HG03558 (cell line): ENCODE results near the gene MEGF6.
"Not testable (repeated sequence)": the region's sequence is repeated elsewhere in the genome, so short reads cannot be mapped to it uniquely, and the experiment has no call there.

Experiments
- ATAC-seq: cut with Tn5 transposase; IDR thresholded peaks from one replicate; pipeline ENCODE4 v1.9.1; 2021; ENCODE audit warnings: moderate number of reproducible peaks; ENCODE audit not compliant: unreplicated experiment; ENCODE audit errors: extremely low read depth

The MEGF6 gene

DNA sequence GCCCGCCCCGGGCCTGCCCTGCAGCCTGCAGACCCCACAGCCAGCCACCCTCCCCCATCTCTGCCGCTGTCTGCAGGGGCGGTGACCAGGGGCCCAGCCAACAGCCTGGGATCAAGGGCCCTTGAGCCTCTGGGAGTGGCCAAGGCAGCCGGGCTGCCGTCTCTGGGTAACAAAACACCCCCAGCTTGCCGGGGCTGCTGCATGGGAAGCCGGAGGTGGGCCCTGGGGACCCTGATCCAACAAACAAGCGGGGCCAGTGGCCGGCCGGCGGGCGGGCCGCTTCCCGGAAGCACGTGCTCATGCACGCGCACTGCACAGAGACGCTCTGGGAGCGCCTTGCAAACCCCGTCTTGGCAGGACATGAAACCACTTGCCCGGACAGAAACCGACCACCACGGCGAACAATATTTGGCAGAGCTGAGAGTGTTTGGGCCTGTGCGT, 13.2 kb downstream of the MEGF6 start:
- no peak for ATAC-seq

DNA sequence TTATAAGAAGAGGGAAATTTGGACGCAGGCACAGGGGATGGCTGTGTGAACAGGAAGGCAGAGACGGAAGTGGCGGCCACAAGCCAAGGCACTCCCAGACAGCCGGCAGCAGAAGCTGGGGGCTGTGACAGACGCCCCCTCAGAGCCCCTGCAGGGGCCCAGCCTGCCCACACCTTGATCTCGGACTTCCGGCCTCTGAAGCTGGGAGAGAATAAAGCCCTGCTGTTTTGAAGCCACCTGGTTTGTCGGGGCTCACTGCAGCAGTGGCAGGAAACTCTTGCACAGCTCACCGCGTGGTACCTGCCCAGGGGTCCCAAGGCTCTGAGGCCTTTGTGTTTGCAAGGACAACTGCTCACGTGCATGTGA, 13.7 kb downstream of the MEGF6 start:
- no peak for ATAC-seq

DNA sequence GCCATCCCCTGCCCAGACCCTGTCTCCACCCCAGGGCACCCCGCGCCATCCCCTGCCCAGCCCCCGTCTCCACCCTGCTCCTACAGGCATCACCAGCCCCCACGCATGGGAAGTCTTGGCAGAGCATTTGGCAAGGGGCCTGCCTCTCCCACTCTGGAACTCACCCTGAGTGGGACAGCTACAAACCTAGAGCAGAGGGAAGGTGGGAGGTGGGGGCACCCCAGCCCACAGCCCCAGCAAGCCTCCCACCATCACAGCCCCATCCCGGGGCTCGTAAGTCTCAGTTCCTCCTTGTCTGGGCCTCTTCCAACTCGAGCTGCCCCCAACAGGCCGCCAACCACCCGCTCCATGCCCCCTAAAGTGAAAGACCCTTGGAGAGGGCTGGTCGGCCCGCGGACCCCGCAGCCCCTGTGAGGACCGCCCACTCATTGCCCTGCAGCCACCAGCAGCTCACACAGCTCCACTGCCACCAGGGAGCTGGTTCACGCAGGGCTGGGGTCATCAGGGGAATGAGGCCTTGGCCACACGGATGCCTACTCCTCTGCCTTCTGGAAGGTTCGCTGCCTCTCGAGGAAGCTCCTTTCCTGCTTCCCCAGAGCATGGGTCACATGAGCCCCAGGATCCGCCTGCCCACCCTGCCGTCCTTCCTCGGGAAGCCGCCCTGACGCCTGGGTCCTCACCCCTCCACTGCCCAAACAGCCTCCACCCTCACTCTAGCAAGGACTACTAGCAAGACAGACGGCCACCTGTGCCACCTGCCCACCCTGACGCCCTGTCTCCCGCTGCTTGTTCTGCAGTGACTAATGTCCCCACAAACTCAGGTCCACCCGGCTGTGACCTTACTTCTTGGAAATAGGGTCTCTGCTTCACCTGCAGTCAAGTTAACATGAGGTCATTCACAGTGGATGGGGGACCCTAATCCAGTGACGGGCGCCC, 14.4 kb downstream of the MEGF6 start:
- ATAC-seq: no peak

DNA sequence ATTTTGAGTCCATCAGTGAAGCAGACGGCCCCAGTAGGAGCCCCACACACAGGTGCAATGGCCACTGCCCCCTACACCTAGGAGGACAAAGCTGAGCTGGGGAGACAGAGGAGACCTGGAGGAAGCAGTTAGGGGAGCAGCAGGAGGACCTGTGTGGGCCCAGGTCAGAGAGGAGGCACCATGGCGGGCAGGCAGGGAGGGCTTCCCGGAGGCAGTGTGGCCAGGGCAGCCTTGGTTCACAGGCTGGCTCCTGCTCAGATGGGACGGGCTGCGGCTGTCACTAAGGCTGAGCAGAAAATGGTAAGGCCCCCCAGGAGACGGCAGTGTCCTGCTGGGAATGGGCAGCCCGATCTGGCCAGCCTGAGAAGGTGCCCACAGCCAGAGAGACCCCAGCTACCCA, 15.4 kb downstream of the MEGF6 start:
- no peak for ATAC-seq

DNA sequence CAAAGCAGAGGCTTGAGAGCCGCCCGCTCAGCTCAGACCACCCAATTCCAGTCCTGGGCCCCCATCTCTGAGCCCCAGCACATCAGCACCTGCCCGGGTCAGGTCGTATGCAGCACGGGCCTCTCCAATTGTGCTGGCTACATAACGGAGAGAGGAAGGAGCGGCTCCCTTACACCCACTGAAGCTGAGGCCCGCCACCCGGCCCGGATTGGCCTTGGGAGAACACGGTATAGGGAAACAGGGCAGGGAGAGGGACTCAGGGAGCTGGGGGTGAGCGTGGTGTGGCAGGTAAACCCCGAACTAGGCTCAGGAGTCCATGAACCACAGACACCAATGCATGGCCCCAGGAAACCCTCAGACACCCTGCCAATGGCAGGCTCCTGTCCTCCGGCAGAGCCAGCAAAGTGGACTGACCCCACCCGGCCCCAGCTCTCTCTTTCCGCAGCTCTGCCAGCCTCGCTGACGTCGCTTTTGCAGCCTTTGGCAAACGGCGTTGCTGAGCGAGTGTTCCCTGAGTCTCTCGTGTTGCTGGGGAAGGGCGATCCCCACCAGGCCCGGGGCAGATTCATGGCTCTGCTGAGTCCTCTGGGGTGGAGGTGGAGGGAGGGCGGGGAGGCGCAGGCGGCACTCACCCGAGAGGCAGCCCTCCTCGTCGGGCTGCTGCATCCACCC, 16.5 kb downstream of the MEGF6 start:
- ATAC-seq: no peak

DNA sequence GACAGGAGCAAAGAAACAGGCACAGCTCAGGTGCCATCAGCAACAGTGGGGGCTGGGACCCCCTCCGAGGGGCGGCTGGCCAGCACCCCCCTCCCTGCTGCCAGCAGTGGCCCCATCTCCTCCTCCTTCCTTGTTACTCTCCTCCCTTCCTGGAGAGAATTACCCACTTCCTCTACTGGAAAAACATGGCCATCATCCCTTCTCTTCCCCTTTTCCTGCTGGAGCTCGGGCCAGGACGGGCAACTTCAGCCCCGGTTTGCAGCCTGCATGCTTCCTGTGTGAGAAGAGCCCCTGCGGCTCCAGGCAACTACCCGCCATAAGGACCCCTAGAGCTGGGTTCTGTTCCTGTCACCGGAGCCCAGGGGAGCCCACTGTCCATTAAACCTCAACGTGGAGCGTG, 17.6 kb downstream of the MEGF6 start:
- ATAC-seq: no peak

DNA sequence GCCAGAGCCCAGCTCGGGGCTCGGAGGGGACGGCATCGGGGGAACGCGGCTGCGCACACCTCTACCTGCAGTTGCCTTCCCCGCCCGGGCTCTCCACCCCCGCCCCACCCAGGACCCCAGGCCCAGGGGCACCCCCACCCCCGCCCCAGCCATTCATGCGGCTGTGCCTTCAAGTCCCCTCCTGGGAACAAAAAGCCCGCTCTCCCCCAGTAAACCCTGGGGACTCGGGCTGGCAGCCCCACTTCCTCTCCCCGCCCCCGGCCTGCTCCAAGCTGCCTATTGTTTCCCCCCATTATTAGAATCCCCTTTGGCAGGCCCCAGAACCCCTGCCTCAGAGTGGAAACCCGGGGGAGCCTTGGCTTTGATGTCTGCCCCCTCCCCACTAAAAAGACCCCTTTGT, 18.0 kb downstream of the MEGF6 start:
- ATAC-seq: no peak

DNA sequence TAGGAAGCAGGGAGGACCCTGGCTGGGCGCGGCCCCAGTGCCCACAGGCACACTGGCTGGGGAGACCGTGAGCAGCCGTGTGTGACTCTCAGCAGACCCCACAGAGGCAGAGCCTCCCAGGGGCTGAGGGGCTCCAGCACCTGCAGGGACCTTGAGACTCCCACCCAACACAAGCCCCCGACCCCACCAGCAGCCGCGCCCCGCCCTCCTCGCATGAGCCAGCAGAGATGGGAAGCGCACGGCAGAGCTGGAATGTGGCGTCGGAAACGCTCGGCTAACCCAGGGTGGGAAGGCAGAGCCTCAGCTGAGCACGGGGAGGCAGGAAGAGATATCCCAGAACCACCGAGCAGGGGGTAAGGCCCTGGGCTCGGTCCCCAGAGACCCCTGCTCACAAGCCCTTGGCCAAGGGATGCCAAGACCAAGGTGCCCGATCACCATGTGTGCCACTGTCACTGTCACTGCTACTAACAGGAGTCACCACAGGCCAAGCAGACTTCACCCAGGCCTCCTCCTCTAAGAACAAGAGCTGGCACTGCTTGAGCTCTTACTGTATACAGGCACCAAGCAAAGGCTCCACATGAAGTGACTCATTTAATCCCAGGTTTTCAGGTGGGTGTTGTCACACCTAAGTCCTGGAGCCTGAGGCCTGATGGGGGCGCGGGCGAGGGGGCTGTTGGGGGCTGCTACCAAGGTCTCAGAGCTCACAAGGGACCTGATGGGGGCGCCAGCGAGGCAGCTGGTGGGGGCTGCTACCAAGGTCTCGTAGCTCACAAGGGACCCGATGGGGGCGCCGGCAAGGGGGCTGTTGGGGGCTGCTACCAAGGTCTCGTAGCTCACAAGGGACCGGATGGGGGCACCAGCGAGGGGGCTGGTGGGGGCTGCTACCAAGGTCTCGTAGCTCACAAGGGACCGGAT, 20.1 kb downstream of the MEGF6 start:
- no peak for ATAC-seq

DNA sequence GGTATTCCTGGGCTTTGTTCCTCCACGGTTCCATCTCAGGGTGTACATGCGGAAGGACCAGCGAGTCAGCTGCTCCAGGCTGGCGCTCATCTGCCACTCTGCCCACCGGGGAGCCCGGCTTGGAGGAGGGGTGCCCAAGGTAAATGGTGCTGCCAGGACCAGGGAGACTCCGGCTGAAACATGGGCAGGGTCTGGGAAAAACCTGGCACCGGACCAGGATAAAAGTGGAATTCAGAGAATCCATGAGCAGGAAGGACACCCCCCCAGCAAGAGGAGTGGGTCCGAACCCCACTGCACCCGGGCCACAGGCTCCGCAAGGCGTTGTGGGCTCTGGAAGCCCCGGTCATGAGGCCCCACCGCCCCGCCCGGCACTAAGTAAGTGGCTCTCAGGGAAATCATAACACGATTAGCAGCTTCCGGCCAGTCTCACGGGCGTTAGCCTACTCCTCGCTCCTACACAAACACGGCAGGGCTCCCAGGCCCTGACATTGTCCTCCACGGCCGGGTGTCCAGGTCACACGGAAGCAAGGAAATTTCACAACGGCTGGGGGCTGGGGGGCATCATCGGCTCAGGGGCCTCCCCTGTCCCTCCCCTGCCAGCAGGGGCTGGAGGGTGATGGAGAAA, 21.1 kb downstream of the MEGF6 start:
- no peak for ATAC-seq

DNA sequence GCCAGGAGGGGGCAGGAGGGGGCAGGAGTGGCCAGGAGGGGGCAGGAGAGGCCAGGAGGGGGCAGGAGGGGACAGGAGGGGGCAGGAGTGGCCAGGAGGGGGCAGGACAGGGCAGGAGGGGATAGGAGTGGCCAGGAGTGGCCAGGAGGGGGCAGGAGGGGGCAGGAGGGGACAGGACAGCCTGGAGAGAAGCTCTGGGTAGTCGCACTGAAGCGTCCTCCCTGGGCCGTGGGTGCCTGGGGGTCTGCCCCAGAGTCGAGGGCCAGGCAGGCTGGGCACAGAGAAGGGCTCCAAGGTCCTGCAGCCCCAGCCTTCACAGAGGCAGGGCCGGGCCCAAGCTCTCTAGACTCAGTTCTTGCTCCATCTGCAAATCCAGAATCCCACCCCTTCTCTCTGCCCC, 22.9 kb downstream of the MEGF6 start:
- ATAC-seq: no peak

DNA sequence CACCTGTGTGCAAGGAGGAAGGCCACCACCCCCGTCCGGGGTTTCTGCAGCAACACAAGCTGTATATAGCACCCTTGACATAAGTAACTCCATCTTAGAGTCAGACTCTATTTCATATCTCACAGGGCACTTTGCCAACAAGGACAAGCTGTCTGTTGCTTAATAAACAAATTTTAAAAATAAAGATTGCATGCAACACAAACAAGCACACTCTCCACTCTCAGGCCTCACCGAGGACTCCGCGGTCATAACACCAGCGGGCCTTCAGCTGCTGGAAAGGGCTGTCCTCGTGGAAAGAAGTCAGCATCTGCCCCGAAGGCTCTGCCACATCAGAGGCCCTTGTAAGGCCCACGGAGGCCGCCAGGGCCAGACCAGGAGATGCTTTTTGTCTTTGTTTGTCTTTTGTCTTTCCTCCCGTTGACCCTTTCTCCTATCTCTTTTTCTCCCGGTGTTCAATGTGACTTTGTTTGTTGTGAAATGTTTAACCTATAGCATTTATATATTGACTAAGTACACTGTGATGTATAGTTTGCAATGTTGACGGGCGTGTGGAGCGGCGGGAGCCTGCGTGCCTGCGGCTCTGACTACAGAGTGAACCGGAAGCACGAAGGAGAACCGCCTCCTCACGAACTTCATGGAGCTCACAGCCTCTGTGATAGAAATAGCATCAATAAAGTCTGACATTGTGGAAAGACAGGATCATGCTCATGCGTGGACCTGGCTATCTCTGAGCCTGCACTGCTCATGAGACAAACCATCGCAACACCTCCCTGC, 24.1 kb downstream of the MEGF6 start:
- no peak for ATAC-seq

DNA sequence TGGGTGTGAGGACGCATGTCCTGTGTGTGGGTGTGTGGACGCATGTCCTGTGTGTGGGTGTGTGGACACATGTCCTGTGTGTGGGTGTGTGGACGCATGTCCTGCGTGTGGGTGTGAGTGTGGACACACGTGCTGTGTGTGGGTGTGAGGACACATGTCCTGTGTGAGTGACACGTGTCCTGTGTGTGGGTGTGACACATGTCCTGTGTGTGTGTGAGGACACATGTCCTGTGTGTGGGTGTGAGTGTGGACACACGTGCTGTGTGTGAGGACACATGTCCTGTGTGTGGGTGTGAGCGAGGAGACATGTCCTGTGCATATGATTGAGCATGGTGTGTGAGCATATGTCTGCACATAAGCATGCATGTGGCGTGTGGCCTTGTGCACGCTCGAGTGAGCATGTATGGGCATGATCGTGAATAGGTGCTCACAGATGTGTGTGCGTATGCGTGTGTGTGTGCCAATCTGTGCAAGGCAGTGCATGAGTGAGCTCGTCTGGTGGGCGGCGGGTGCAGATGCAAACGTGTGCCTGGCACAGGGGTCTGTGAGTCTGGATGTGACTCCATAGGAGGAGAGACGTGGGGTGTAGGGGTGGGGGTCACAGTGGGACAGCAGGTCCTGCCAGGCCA, 25.3 kb downstream of the MEGF6 start:
- no peak for ATAC-seq

DNA sequence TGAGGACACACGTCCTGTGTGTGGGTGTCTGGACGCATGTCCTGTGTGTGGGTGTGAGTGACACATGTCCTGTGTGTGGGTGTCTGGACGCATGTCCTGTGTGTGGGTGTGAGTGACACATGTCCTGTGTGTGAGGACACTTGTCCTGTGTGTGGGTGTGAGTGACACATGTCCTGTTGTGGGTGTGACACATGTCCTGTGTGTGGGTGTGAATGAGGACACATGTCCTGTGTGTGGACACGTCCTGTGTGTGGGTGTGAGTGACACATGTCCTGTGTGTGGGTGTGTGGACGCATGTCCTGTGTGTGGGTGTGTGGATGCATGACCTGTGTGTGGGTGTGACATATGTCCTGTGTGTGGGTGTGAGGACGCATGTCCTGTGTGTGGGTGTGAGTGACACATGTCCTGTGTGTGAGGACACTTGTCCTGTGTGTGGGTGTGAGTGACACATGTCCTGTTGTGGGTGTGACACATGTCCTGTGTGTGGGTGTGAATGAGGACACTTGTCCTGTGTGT, 25.9 kb downstream of the MEGF6 start:
- not testable (repeated sequence) for ATAC-seq

DNA sequence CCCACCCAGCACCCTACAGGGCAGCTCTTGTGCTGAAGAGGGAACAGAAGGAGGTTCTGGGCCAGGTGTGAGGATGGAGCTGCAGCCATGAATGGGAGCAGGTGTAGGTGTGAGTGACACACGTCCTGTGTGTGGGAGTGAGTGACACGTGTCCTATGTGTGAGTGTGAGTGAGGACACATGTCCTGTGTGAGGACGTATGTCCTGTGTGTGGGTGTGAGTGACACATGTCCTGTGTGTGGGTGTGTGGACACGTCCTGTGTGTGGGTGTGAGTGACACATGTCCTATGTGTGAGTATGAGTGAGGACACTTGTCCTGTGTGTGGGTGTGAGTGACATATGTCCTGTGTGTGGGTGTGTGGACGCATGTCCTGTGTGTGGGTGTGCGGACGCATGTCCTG, 26.4 kb downstream of the MEGF6 start:
- no peak for ATAC-seq

DNA sequence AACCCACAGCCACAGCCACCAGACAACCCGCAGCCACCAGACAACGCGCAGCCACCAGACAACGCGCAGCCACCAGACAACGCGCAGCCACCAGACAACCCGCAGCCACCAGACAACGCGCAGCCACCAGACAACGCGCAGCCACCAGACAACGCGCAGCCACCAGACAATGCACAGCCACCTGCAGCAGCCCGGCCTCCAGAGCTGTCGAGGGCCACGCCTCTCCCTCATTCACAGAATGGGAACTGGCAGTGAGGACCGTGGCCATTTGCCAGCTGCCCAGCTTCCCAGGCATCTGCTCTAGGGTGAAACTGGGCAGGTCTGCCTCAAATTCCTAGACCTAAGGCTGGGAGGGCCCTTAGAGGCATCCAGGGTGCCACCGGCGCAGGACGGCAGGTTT, 27.6 kb downstream of the MEGF6 start:
- not testable (repeated sequence) for ATAC-seq

DNA sequence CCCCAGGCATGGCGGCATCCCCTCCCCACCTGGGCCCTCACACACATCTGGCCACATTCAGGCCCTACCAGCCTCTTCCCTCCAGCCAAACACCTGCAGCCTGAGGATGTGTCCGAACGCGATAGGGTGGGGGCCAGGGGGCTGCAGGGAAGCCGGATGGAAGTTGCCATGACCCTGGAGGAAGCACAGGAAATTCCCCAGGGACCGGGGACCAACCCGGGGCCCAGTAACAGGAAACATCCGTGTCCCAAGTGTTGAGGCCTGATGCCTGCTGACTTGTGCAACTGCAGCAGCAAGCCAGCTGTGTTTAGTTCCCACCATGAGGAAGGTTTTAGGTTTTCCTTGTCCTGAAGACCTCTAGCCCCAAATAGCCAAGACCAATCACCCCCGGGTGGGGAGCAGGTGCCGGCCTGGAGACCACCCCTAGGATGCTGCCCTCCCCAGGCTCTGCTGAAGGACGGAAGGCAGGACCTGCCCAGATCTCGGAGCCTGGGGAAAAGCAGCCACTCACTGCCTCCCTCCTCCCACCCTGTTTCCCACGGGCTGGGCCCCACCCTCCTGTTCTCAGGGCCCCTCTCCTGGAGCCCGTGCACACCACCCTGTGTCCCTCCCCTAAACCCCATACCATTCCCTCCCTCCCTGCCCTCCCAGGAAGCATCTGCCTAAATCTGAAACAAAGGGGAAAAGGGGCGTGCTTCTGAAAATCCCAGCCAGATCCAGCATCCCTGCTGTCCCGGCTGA, 29.8 kb downstream of the MEGF6 start:
- no peak for ATAC-seq

DNA sequence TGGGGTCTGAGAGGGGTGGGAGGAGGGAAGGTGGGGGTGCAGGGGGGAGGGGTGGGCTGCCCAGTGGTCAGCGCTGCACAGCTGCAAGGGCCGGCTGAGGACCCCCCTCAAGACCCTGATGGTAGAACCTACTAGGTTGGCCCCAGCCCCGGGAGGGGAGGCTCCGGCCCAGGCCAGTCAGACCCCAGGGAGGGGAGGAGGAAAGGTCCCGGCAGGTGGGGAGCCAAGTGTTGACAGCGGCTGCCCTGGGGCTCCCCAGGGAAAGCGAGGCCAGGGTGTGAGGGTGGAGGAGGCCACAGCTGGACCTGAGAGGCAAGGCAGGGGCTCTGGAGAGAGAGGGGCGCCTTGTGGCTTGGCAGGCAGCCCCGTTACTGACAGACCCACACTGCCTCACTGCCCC, 31.1 kb downstream of the MEGF6 start:
- no peak for ATAC-seq

DNA sequence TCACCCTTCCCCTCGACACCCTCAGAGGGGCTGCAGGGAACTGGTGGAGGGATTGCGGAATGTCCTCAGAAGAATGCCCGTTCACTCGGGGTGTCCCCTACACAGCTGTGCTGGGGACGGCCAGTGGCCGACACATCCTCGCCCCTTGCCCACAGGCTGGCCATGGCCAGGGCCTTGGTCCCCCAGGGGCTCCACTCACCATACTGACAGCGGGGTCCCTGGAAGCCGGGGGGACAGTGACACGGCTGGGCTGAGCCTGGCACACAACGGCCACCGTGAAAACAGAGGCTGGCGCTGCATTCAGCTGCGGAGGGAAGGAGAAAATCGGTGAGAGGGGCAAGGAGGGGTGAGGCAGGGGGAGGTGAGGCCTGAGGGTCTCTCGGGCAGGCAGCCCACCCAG, 31.7 kb downstream of the MEGF6 start:
- ATAC-seq: no peak
